DLD1 (cell line): ENCODE results near the gene ANXA3.
"Not testable (repeated sequence)": the region's sequence is repeated elsewhere in the genome, so short reads cannot be mapped to it uniquely, and the experiment has no call there.

ENCODE experiments used
- in situ Hi-C: cut with HindIII; loops from 2 replicates; pipeline ENCODE4 v1.10.0; 2017; ENCODE audit warnings: low sequenced_read_pairs

The ANXA3 gene

GRCh38 chr4:78568640-78569305 lies 17.2 kb downstream of the ANXA3 start:
- in situ Hi-C loops, result loop anchor here (5.0 kb wide), 1 partner anchor 34 kb away; no protein-coding TSS in a partner anchor

GRCh38 chr4:78569306-78569821 lies 17.8 kb downstream of the ANXA3 start:
- in situ Hi-C loops, result loop anchor here (5.0 kb wide), 1 partner anchor 33 kb away; no protein-coding TSS in a partner anchor

GRCh38 chr4:78570117-78570516 lies 18.5 kb downstream of the ANXA3 start:
- in situ Hi-C loops, result no loop called here

GRCh38 chr4:78571804-78572203 lies 20.2 kb downstream of the ANXA3 start:
- in situ Hi-C loops, result no loop called here

GRCh38 chr4:78578674-78579425 lies 27.3 kb downstream of the ANXA3 start:
- in situ Hi-C loops, result no loop called here

GRCh38 chr4:78581618-78582017 lies 30.0 kb downstream of the ANXA3 start:
- in situ Hi-C loops, result no loop called here

- in situ Hi-C loops, result no loop called here
Measured at GRCh38 chr4:78584863-78585547, 33.4 kb downstream of the ANXA3 start.

- in situ Hi-C loops, result no loop called here
Measured at GRCh38 chr4:78585633-78586032, 34.1 kb downstream of the ANXA3 start.

GRCh38 chr4:78588894-78589545 lies 37.5 kb downstream of the ANXA3 start:
- in situ Hi-C loops, result no loop called here

GRCh38 chr4:78591404-78591803 lies 39.8 kb downstream of the ANXA3 start:
- in situ Hi-C loops, result no loop called here

GRCh38 chr4:78592088-78592783 lies 40.7 kb downstream of the ANXA3 start:
- in situ Hi-C loops, result no loop called here

GRCh38 chr4:78596111-78596742 lies 44.7 kb downstream of the ANXA3 start:
- in situ Hi-C loops, result no loop called here

GRCh38 chr4:78598431-78598830 lies 46.9 kb downstream of the ANXA3 start:
- in situ Hi-C loops, result not testable (repeated sequence)

GRCh38 chr4:78599147-78599546 lies 47.6 kb downstream of the ANXA3 start:
- in situ Hi-C loops, result no loop called here

GRCh38 chr4:78599931-78600375 lies 48.4 kb downstream of the ANXA3 start:
- in situ Hi-C loops, result loop anchor here (5.0 to 25.0 kb wide), 2 partner anchors 33 to 262 kb away; no protein-coding TSS in a partner anchor

- in situ Hi-C loops, result loop anchor here (5.0 to 25.0 kb wide), 2 partner anchors 34 to 261 kb away; no protein-coding TSS in a partner anchor
Measured at GRCh38 chr4:78601013-78601412, 49.4 kb downstream of the ANXA3 start.

- in situ Hi-C loops, result loop anchor here (5.0 to 25.0 kb wide), 2 partner anchors 35 to 260 kb away; no protein-coding TSS in a partner anchor
Measured at GRCh38 chr4:78602334-78602733, 50.8 kb downstream of the ANXA3 start.

- in situ Hi-C loops, result loop anchor here (5.0 to 25.0 kb wide), 2 partner anchors 36 to 259 kb away; no protein-coding TSS in a partner anchor
Measured at GRCh38 chr4:78603384-78603783, 51.8 kb downstream of the ANXA3 start.

- in situ Hi-C loops, result loop anchor here (5.0 to 25.0 kb wide), 2 partner anchors 38 to 257 kb away; no protein-coding TSS in a partner anchor
Measured at GRCh38 chr4:78604988-78605387, 53.4 kb downstream of the ANXA3 start.
